ENCODE measurements around the gene ANGPT4.
A peak's percentile ranks its signal among the peaks of the same experiment; 100 is the strongest.

ANGPT4 gene

GRCh38 chr20:916125-916799, at the start of gene ANGPT4:
Gene ANGPT4 (minus strand): TSS chr20:916334. CDS start chr20:916214, 120 bp downstream.
- DNase-seq (ENCODE audit: low spot score): peak; percentile 58

- DNase-seq (ENCODE audit: low spot score): no peak
These were observed 47.7 kb upstream of the ANGPT4 start for GRCh38 chr20:963795-964194.

GRCh38 chr20:962683-963082, 46.5 kb upstream of the ANGPT4 start:
- no peak for DNase-seq (ENCODE audit: low spot score)

GRCh38 chr20:962223-962622, 46.1 kb upstream of the ANGPT4 start:
- DNase-seq (ENCODE audit: low spot score): no peak

GRCh38 chr20:961768-962167, 45.6 kb upstream of the ANGPT4 start:
- no peak for DNase-seq (ENCODE audit: low spot score)

GRCh38 chr20:959996-960615, 44.0 kb upstream of the ANGPT4 start:
- no peak for DNase-seq (ENCODE audit: low spot score)

GRCh38 chr20:958936-959815, 43.0 kb upstream of the ANGPT4 start:
- DNase-seq (ENCODE audit: low spot score): no peak

GRCh38 chr20:957544-957943, 41.4 kb upstream of the ANGPT4 start:
- no peak for DNase-seq (ENCODE audit: low spot score)

GRCh38 chr20:956330-956951, 40.3 kb upstream of the ANGPT4 start:
- peak; percentile 75 for DNase-seq (ENCODE audit: low spot score)

- DNase-seq (ENCODE audit: low spot score): no peak
These were observed 39.5 kb upstream of the ANGPT4 start for GRCh38 chr20:955656-956055.

GRCh38 chr20:955111-955510, 39.0 kb upstream of the ANGPT4 start:
- no peak for DNase-seq (ENCODE audit: low spot score)

- no peak for DNase-seq (ENCODE audit: low spot score)
These were observed 37.6 kb upstream of the ANGPT4 start for GRCh38 chr20:953742-954141.

- DNase-seq (ENCODE audit: low spot score): no peak
These were observed 36.2 kb upstream of the ANGPT4 start for GRCh38 chr20:952196-952795.

- DNase-seq (ENCODE audit: low spot score): no peak
These were observed 35.4 kb upstream of the ANGPT4 start for GRCh38 chr20:951384-952169.

GRCh38 chr20:949717-950116, 33.6 kb upstream of the ANGPT4 start:
- DNase-seq (ENCODE audit: low spot score): no peak

- DNase-seq (ENCODE audit: low spot score): peak; percentile 44
These were observed 30.7 kb upstream of the ANGPT4 start for GRCh38 chr20:946826-947225.

- no peak for DNase-seq (ENCODE audit: low spot score)
These were observed 29.7 kb upstream of the ANGPT4 start for GRCh38 chr20:945841-946240.

- DNase-seq (ENCODE audit: low spot score): peak; percentile 44
These were observed 28.8 kb upstream of the ANGPT4 start for GRCh38 chr20:944774-945410.

GRCh38 chr20:944148-944547, 28.0 kb upstream of the ANGPT4 start:
- peak; percentile 28 for DNase-seq (ENCODE audit: low spot score)

- peak; percentile 22 for DNase-seq (ENCODE audit: low spot score)
These were observed 26.5 kb upstream of the ANGPT4 start for GRCh38 chr20:942611-943010.

GRCh38 chr20:940926-941325, 24.8 kb upstream of the ANGPT4 start:
- peak; percentile 15 for DNase-seq (ENCODE audit: low spot score)

Measured in left forelimb (tissue), 1 donor.